ENCODE data around the gene CISD1.
"Not testable (repeated sequence)": the region's sequence is repeated elsewhere in the genome, so short reads cannot be mapped to it uniquely, and the experiment has no call there.

CISD1 gene

GRCh38 chr10:58253184-58253583 lies 15.8 kb upstream of the CISD1 start:
- ChIA-PET POLR2A (interaction anchor here (1.2 kb wide), 1 partner anchor 16 kb away, joined by 3 read pairs; the partner anchor contains the start of gene CISD1), CTCF (no interaction called here)

GRCh38 chr10:58254644-58255043 lies 14.3 kb upstream of the CISD1 start:
- POLR2A ChIA-PET = no interaction called here
- CTCF ChIA-PET = no interaction called here
- DNase-seq (ENCODE audit: extremely low spot score) = no peak
- TF ChIP-seq BHLHE40 (IDR thresholded peaks at IDR 0.05; ENCODE audit: borderline replicate concordance) = no peak
- TF ChIP-seq SUZ12 (IDR thresholded peaks at IDR 0.05) = no peak
- TF ChIP-seq FOXM1 (IDR thresholded peaks at IDR 0.05; ENCODE audit: borderline replicate concordance) = no peak
- no peak for TF ChIP-seq L3MBTL2 (conservative IDR thresholded peaks at IDR 0.05)
- TF ChIP-seq ARNT (IDR thresholded peaks at IDR 0.05) = no peak
- no peak for TF ChIP-seq NFRKB (IDR thresholded peaks at IDR 0.05)
- no peak for TF ChIP-seq ZNF384 (IDR thresholded peaks at IDR 0.05)
- TF ChIP-seq CTBP1 (IDR thresholded peaks at IDR 0.05; ENCODE audit: borderline replicate concordance) = no peak
- no peak for TF ChIP-seq PKNOX1 (IDR thresholded peaks at IDR 0.05)
- no peak for TF ChIP-seq TARDBP (IDR thresholded peaks at IDR 0.05)
- TF ChIP-seq ELF4 (IDR thresholded peaks at IDR 0.05) = no peak
- TF ChIP-seq HDGF (IDR thresholded peaks at IDR 0.05; ENCODE audit: borderline replicate concordance) = no peak
- no peak for TF ChIP-seq FOXK2 (IDR thresholded peaks at IDR 0.05)
- TF ChIP-seq FOXA1 (IDR thresholded peaks at IDR 0.05) = no peak
- no peak for TF ChIP-seq LEF1 (IDR thresholded peaks at IDR 0.05; ENCODE audit: borderline replicate concordance)

More at GRCh38 chr10:58253184-58253583, 15.8 kb upstream of the CISD1 start:
- DNase-seq (ENCODE audit: extremely low spot score) = no peak
- TF ChIP-seq L3MBTL2 (conservative IDR thresholded peaks at IDR 0.05) (no peak), PKNOX1 (IDR thresholded peaks at IDR 0.05) (no peak), SUZ12 (IDR thresholded peaks at IDR 0.05) (no peak), CTBP1 (IDR thresholded peaks at IDR 0.05; ENCODE audit: borderline replicate concordance) (no peak), FOXK2 (IDR thresholded peaks at IDR 0.05) (no peak), NFRKB (IDR thresholded peaks at IDR 0.05) (no peak), SP1 (IDR thresholded peaks at IDR 0.05) (no peak), ZNF384 (IDR thresholded peaks at IDR 0.05) (no peak), FOXA1 (IDR thresholded peaks at IDR 0.05) (no peak), ELF4 (IDR thresholded peaks at IDR 0.05) (no peak), ARNT (IDR thresholded peaks at IDR 0.05) (no peak), TARDBP (IDR thresholded peaks at IDR 0.05) (no peak), FOXM1 (IDR thresholded peaks at IDR 0.05; ENCODE audit: borderline replicate concordance) (no peak), BHLHE40 (IDR thresholded peaks at IDR 0.05; ENCODE audit: borderline replicate concordance) (no peak), HDGF (IDR thresholded peaks at IDR 0.05; ENCODE audit: borderline replicate concordance) (no peak), LEF1 (IDR thresholded peaks at IDR 0.05; ENCODE audit: borderline replicate concordance) (no peak)

- CTCF ChIA-PET = not testable (repeated sequence)
These were observed 12.8 kb upstream of the CISD1 start for GRCh38 chr10:58256013-58256780.

GRCh38 chr10:58258977-58259692 lies 9.8 kb upstream of the CISD1 start:
- DNase-seq (ENCODE audit: extremely low spot score) = no peak
- POLR2A ChIA-PET = no interaction called here
- TF ChIP-seq FOXA1 (IDR thresholded peaks at IDR 0.05) (no peak), ARNT (IDR thresholded peaks at IDR 0.05) (no peak), FOXM1 (IDR thresholded peaks at IDR 0.05; ENCODE audit: borderline replicate concordance) (no peak), HDGF (IDR thresholded peaks at IDR 0.05; ENCODE audit: borderline replicate concordance) (no peak), ELF4 (IDR thresholded peaks at IDR 0.05) (no peak), SP1 (IDR thresholded peaks at IDR 0.05) (no peak), BHLHE40 (IDR thresholded peaks at IDR 0.05; ENCODE audit: borderline replicate concordance) (no peak), PKNOX1 (IDR thresholded peaks at IDR 0.05) (no peak), CTBP1 (IDR thresholded peaks at IDR 0.05; ENCODE audit: borderline replicate concordance) (no peak), LEF1 (IDR thresholded peaks at IDR 0.05; ENCODE audit: borderline replicate concordance) (no peak), FOXK2 (IDR thresholded peaks at IDR 0.05) (no peak), ZNF384 (IDR thresholded peaks at IDR 0.05) (no peak), SUZ12 (IDR thresholded peaks at IDR 0.05) (no peak), NFRKB (IDR thresholded peaks at IDR 0.05) (no peak), TARDBP (IDR thresholded peaks at IDR 0.05) (no peak), L3MBTL2 (conservative IDR thresholded peaks at IDR 0.05) (no peak)
- CTCF ChIA-PET = no interaction called here

More at GRCh38 chr10:58256013-58256780, 12.8 kb upstream of the CISD1 start:
- POLR2A ChIA-PET; DNase-seq (ENCODE audit: extremely low spot score): not testable (repeated sequence)

GRCh38 chr10:58260334-58260733 lies 8.6 kb upstream of the CISD1 start:
- no peak for DNase-seq (ENCODE audit: extremely low spot score)
- ChIA-PET CTCF (no interaction called here), POLR2A (no interaction called here)
- TF ChIP-seq LEF1 (IDR thresholded peaks at IDR 0.05; ENCODE audit: borderline replicate concordance) (no peak), ZNF384 (IDR thresholded peaks at IDR 0.05) (no peak), TARDBP (IDR thresholded peaks at IDR 0.05) (no peak), HDGF (IDR thresholded peaks at IDR 0.05; ENCODE audit: borderline replicate concordance) (no peak), ARNT (IDR thresholded peaks at IDR 0.05) (no peak), CTBP1 (IDR thresholded peaks at IDR 0.05; ENCODE audit: borderline replicate concordance) (no peak), PKNOX1 (IDR thresholded peaks at IDR 0.05) (no peak), BHLHE40 (IDR thresholded peaks at IDR 0.05; ENCODE audit: borderline replicate concordance) (no peak)

All from HEK293T (cell line).